ENCODE data around the gene AGAP1. TPM values are rescaled to one million over a fixed set of nuclear protein-coding genes. Genes with fewer than 3 reads are reported as not detected.
"Not testable (repeated sequence)": the region's sequence is repeated elsewhere in the genome, so short reads cannot be mapped to it uniquely, and the experiment has no call there.

The AGAP1 gene
- total RNA-seq, 1 donor from 2014 or later = 3.8 TPM

DNA sequence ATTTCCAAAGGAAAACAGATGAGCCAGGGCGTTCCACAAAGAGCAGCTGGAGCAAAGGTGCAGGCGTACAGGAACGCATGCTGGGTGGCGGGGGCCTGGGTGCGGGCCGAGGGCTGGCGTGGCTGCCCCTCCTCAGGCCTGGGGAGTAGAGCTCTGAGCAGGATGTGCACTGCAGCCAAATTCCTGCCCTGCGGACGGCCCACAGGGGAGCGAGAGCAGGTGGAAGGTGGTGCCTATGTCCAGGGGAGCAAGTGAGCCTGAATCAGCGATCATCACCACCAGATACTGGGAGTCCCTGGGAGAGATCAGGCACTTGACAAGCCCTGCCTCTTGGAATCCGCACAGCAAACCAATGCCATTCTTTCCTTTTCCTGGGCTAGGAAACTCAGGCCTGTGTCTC, 568.1 kb downstream of the AGAP1 start:
- no peaks in the 10 kb centered on the region for H3K4me1 Mint-ChIP-seq
- intact Hi-C loops (cut with micrococcal nuclease) = no loop called here
- H3K27ac Mint-ChIP-seq = no peak overlapping the region
- H3K36me3 Mint-ChIP-seq (ENCODE audit: low read depth) = no peaks in the 10 kb centered on the region
- no peaks in the 10 kb centered on the region for H3K27me3 Mint-ChIP-seq
- no peak overlapping the region for H3K4me3 Mint-ChIP-seq
- H3K9me3 Mint-ChIP-seq = no peaks in the 10 kb centered on the region
- no peak for DNase-seq

DNA sequence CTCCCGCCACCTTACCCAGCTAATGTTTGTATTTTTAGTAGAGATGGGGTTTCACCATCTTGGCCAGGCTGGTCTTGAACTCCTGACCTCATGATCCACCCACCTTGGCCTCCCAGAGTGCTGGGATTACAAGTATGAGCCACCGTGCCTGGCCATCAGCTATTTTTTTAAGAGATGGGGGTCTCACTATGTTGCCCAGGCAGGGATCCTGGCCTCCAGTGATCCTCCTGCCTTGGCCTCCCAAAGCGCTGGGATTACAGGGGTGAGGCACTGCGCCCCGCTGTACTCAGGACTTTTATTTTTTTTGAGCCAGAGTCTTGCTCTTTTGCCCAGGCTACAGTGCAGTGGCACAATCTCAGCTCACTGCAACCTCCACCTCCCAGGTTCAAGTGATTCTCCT, 569.0 kb downstream of the AGAP1 start:
- H3K4me1 Mint-ChIP-seq; H3K4me3 Mint-ChIP-seq; H3K27me3 Mint-ChIP-seq; H3K9me3 Mint-ChIP-seq; DNase-seq; H3K36me3 Mint-ChIP-seq (ENCODE audit: low read depth); H3K27ac Mint-ChIP-seq; intact Hi-C loops (cut with micrococcal nuclease): not testable (repeated sequence)

DNA sequence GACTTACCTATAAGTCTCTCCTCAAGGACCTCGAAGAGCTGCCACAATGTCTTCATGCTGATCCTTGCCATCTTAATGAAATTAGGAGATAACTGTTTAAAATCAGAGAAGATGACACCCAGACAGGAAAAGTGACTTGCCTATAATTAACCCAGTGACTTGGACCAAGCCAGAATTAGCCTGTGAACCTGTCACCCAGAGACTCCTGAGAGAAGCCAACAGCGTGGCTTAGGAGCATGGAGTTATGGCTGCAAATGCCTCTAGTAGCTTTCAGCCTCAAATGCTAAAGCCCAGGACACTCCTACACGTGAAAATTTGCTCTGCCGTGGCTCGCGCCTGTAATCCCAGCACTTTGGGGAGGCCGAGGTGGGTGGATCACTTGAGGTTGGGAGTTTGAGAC, 570.2 kb downstream of the AGAP1 start:
- Mint-ChIP-seq H3K27ac (no peak overlapping the region), H3K4me3 (no peak overlapping the region), H3K27me3 (no peaks in the 10 kb centered on the region), H3K36me3 (ENCODE audit: low read depth) (no peaks in the 10 kb centered on the region), H3K9me3 (no peaks in the 10 kb centered on the region), H3K4me1 (no peaks in the 10 kb centered on the region)
- intact Hi-C loops (cut with micrococcal nuclease) = no loop called here
- no peak for DNase-seq

DNA sequence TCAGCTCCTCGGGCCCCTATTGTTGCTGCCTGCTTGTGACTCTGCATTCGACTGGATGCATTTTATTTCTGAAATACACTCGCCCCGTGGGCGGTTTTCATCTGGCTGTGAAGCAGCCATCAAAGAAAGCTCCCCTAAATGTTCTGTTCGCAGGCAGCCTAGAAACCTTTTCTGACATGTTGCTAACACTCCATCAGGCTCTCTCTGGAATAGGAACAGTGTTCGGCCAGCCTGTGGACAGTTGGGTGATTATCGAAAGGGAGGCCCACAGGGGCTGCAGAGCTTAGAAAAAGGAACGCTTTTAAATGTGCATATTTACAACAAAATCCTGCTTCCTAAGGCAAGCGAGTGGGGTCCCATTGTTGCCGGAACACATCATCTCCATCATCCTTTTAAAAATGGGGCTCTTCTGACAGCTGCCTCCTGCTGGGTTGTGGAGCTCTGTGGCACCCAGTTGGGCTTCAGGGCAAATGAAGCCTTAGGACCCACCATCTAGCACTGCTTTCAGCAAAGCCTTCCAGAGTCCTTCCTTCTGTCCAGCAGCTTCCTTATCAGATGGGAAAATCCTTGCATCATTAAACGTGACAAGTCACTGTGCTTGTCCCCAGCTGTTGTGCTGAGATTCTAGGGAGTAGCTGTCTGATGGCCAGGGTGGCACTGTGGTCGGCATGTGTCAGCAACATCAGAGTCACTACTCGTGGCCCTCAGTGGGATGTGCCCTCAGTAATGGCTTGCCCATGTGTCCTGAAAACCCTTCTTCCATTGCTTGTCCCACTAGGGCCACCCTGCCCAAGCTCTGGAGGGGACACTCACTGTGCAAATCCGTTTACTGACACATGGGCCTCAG, 571.7 kb downstream of the AGAP1 start:
- H3K27me3 Mint-ChIP-seq = no peaks in the 10 kb centered on the region
- no peak for DNase-seq
- H3K4me3 Mint-ChIP-seq = no peak overlapping the region
- intact Hi-C loops (cut with micrococcal nuclease) = no loop called here
- H3K27ac Mint-ChIP-seq = no peak overlapping the region
- no peaks in the 10 kb centered on the region for H3K9me3 Mint-ChIP-seq
- H3K36me3 Mint-ChIP-seq (ENCODE audit: low read depth) = no peaks in the 10 kb centered on the region
- no peaks in the 10 kb centered on the region for H3K4me1 Mint-ChIP-seq

DNA sequence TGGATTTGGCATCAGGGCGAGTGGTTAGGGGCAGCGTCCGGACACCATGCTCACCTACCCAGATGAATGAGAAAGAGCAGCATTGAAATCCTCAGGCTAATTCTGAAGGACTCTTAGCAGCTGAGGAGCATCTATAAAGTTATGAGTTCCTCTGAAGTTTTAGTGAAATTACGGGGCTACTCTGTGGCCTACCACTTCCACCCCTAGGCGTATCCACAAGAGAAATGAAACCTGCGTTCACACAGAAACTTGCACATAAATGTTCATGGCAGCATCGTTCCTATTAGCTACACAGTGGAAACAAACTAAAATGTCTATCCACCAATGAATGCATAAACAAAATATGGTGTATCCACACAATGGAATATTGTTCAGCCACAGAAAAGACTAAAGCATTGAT, 576.4 kb downstream of the AGAP1 start:
- Mint-ChIP-seq H3K4me3 (no peak overlapping the region), H3K36me3 (ENCODE audit: low read depth) (no peaks in the 10 kb centered on the region)

DNA sequence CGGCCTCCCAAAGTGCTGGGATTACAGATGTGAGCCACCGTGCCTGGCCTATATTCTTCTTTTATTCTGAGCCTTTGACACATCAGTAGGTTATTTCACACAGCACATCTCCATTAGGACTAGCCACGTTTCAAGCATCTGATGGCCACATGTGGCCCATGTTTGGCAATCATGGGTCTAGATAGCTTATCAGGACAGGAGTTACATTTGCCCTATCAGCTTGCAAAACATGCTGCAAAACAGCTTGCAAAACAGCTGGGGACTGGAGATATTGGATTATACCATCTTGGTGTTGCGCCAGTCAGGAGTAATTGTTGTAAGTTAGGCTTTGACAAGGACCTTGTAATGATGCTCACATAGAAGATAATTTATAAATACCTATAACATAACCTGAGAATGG, 579.4 kb downstream of the AGAP1 start:
- no peaks in the 10 kb centered on the region for H3K9me3 Mint-ChIP-seq
- H3K4me1 Mint-ChIP-seq = no peaks in the 10 kb centered on the region
- no peak overlapping the region for H3K27ac Mint-ChIP-seq
- DNase-seq = no peak
- intact Hi-C loops (cut with micrococcal nuclease) = no loop called here
- no peaks in the 10 kb centered on the region for H3K27me3 Mint-ChIP-seq
- no peak overlapping the region for H3K4me3 Mint-ChIP-seq
- H3K36me3 Mint-ChIP-seq (ENCODE audit: low read depth) = no peaks in the 10 kb centered on the region

More for the DNA sequence above, 576.4 kb downstream of the AGAP1 start:
- no peak overlapping the region for H3K27ac Mint-ChIP-seq
- DNase-seq = no peak
- no peaks in the 10 kb centered on the region for H3K9me3 Mint-ChIP-seq
- H3K27me3 Mint-ChIP-seq = no peaks in the 10 kb centered on the region
- intact Hi-C loops (cut with micrococcal nuclease) = no loop called here
- no peaks in the 10 kb centered on the region for H3K4me1 Mint-ChIP-seq

DNA sequence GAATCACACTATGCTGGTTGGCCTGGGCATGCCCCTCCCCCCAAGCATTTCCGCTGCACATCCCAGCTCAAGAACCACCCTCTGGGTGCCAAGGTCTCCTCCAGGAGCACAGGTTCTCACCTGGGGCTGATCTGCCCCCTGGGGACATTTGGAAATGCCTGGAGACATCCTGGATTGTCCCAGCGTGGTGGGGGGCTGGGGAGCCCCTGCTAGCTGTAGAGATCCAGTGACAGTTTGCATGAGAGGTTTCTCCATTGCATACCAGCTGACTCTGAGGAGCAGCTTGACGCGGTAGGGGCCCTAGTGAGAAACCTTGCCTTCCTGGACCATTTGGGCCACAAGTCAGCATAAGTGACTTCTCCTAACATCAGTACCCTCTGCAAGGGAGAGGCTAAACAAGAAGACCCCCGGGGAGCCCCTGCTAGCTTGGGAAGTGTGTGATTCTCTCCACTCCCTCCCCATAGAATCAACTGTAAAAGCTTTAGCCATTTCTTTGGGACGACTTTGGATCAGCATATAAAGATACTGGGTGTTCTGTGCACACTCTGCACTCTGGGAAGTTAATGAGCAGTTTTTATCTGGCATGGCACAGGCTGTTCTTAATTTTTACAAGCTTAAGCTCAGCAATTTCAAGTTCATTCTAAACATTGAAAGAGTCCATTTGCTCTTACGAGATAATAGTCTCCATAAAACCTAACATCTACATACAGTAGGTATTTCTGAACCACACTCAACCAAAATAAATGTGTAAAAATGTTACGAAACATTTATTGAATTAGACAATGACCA, 580.2 kb downstream of the AGAP1 start:
- no peak overlapping the region for H3K4me3 Mint-ChIP-seq

DNA sequence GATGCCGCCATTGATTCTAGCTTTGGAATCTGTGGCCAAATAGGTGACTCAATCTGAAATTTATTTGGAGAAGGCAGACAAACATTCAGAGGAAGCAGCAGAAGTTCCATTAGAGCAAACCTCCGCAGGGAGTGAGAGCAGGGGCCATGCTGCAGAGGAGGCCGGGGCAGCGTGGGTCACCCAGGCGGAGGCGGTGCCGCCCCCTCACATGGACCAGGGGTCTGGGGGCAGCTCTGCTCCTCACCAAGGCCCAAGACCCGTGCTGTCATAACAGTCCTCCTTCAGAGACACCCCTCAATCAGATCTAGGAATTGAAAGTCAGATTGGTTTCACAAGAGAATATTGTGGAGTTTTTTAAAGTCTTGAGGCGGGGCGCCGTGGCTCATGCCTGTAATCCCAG, 582.0 kb downstream of the AGAP1 start:
- intact Hi-C loops (cut with micrococcal nuclease) = no loop called here
- DNase-seq = no peak
- Mint-ChIP-seq H3K27ac (no peak overlapping the region), H3K4me3 (no peak overlapping the region), H3K9me3 (no peaks in the 10 kb centered on the region), H3K27me3 (no peaks in the 10 kb centered on the region), H3K36me3 (ENCODE audit: low read depth) (no peaks in the 10 kb centered on the region), H3K4me1 (no peaks in the 10 kb centered on the region)

More for the DNA sequence above, 580.2 kb downstream of the AGAP1 start:
- H3K9me3 Mint-ChIP-seq = no peaks in the 10 kb centered on the region
- intact Hi-C loops (cut with micrococcal nuclease) = no loop called here
- no peak for DNase-seq
- H3K36me3 Mint-ChIP-seq (ENCODE audit: low read depth) = no peaks in the 10 kb centered on the region
- H3K27me3 Mint-ChIP-seq = no peaks in the 10 kb centered on the region
- no peaks in the 10 kb centered on the region for H3K4me1 Mint-ChIP-seq
- no peak overlapping the region for H3K27ac Mint-ChIP-seq

DNA sequence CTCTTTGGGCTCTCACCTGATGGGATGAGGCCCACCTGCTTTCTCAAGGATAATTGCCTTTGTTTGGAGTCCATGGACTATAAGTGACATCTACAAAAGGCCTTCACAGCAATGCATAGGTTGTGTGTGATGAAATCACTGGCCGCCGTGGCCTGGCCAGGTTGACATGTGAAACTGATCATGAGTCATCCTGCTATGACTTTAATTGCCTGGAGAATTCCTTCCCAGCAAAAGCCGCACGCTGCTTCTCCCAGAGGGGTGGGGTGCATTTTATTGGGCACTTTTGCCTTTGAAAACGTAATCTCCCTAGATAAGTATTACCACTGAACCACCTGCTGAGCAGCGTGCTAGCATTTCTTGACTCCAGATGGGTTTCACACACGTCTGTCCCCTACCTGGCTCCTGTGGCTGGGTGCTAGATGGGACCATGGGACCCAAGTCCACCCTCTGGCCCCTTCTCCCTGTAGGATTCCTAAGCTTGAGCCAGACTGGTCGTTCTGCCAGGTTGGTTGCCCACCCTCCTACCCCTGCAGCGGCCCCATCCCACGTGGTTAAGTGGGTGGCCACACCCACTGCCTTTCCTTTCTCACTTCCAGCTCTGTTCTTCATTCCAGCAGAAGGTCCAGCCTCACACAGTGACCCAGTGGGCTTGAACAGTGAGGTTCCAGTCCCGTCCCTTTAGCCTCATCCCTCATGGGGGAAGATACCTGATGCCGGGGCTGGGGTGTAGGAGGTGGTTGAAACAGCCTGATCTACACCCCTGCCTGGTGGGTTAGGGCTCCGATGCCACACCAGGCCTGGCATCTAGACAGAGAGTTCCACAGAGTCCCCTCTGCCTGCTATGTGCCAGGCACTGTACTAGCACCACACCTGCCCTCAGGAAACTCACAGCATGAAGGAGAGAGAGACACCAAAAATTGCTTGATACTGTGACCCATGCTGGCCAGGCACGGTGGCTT, 584.7 kb downstream of the AGAP1 start:
- no peaks in the 10 kb centered on the region for H3K27me3 Mint-ChIP-seq
- no peaks in the 10 kb centered on the region for H3K9me3 Mint-ChIP-seq
- no peaks in the 10 kb centered on the region for H3K36me3 Mint-ChIP-seq (ENCODE audit: low read depth)
- no peaks in the 10 kb centered on the region for H3K4me1 Mint-ChIP-seq
- no peak overlapping the region for H3K27ac Mint-ChIP-seq
- DNase-seq = no peak
- no peak overlapping the region for H3K4me3 Mint-ChIP-seq
- intact Hi-C loops (cut with micrococcal nuclease) = no loop called here

DNA sequence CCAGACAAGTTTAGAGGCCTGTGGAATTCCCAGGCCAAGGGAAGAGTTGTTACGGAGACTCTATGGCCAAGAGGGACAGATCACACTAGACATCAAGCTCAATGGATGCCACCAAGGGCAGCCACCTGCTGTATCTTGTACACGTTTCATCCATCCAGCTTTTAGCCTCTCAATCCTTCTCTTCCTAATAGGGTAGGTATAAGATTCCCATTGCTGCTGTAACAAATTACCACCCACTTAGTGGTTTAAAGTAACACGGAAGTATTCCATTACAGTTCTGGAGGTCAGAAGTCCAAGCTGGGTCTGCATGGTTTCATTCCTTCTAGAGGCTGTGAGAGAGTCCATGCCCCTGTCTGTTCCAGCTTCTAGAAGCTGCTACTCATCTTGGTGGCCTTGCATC, 586.6 kb downstream of the AGAP1 start:
- Mint-ChIP-seq H3K9me3 (no peaks in the 10 kb centered on the region), H3K27ac (no peak overlapping the region), H3K4me3 (no peak overlapping the region), H3K36me3 (ENCODE audit: low read depth) (no peaks in the 10 kb centered on the region), H3K27me3 (no peaks in the 10 kb centered on the region), H3K4me1 (no peaks in the 10 kb centered on the region)
- DNase-seq = no peak
- intact Hi-C loops (cut with micrococcal nuclease) = no loop called here

DNA sequence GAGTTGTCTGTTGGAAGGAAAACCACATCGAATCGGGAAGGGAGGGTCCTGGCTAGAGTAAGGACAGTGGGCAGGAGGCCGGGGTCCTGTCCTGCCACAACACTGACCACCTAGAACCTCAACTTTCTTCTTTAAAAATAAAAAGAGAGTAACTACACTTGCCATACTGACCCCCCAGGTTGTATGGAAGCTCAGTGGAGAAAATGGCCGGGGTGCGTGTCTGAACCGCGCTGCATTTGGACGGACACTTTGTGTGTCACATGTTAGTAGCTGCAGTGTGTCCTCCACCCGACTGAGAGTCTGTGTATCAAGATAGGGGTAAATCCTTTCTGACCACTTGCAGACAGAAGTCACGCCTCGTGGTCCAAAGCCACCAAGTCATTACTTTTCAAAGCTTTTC, 587.3 kb downstream of the AGAP1 start:
- intact Hi-C loops (cut with micrococcal nuclease) = no loop called here
- Mint-ChIP-seq H3K27ac (no peak overlapping the region), H3K4me1 (no peaks in the 10 kb centered on the region), H3K27me3 (no peaks in the 10 kb centered on the region), H3K36me3 (ENCODE audit: low read depth) (no peaks in the 10 kb centered on the region), H3K4me3 (no peak overlapping the region), H3K9me3 (no peaks in the 10 kb centered on the region)
- no peak for DNase-seq

DNA sequence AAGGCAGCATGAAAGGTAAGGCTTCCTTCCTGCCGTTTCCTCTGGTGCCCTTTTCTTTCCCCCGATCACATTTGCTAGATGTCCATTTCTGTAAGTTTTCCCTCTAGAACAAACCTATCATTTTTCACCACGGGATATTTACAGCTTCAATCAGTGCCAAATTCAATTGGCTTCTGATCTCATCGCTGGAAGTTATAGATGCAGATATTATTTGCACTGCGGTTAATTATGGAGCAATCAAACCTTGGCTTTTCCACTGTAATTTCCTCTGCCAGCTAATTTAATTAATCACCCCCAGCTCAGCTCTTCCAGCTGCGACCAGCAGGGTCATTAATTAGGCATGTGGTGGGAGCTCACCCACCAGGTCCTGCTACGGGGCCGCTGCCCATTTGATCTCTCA, 588.2 kb downstream of the AGAP1 start:
- H3K4me3 Mint-ChIP-seq = no peak overlapping the region
- no peaks in the 10 kb centered on the region for H3K9me3 Mint-ChIP-seq
- H3K36me3 Mint-ChIP-seq (ENCODE audit: low read depth) = no peaks in the 10 kb centered on the region
- H3K27me3 Mint-ChIP-seq = no peaks in the 10 kb centered on the region
- H3K4me1 Mint-ChIP-seq = no peaks in the 10 kb centered on the region
- no peak for DNase-seq
- no peak overlapping the region for H3K27ac Mint-ChIP-seq
- intact Hi-C loops (cut with micrococcal nuclease) = no loop called here

DNA sequence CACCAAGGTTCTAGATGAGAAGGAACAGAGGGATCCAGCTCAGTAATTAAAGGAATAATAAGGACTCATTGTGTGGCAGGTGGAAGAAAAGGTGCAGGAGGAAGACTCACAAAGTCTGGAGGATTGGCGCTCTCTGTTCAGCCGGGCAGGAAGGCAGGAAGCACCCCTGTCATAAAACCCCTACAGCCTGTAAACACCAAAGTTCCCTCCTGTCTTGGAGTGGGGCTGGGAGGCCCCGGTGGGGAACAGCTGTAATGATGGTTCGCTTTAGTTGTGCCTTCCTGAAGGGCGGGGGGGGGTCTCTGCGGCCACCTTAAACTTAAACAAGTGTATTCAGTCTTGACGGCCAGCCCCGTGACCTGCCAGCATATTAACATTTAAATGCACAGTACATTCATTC, 590.1 kb downstream of the AGAP1 start:
- Mint-ChIP-seq H3K4me1 (no peaks in the 10 kb centered on the region), H3K27ac (no peak overlapping the region), H3K9me3 (no peaks in the 10 kb centered on the region), H3K4me3 (no peak overlapping the region), H3K27me3 (no peaks in the 10 kb centered on the region), H3K36me3 (ENCODE audit: low read depth) (no peaks in the 10 kb centered on the region)
- no peak for DNase-seq
- intact Hi-C loops (cut with micrococcal nuclease) = no loop called here

DNA sequence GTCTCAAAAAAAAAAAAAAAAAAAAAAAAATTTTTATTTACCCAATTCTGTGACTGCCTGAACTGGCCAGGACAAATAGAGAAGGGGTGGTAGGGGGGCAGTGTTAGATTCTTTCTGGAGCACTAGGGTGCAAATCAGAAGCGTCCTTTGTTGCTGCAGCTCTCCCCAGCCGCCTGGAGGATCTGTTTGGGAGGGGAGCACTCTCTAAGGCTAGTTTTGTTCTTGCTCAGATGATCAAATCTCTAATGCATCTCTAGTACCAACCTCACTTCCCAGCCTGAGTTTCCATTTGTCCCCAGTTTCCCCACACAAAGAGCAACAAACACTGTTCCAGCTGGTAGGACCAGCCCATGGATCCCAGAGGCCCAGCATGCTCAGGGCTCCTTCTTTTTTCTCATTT, 591.4 kb downstream of the AGAP1 start:
- Mint-ChIP-seq H3K27ac (no peak overlapping the region), H3K27me3 (no peaks in the 10 kb centered on the region), H3K4me3 (no peak overlapping the region), H3K36me3 (ENCODE audit: low read depth) (no peaks in the 10 kb centered on the region), H3K4me1 (no peaks in the 10 kb centered on the region), H3K9me3 (no peaks in the 10 kb centered on the region)
- no peak for DNase-seq
- intact Hi-C loops (cut with micrococcal nuclease) = no loop called here

All from activated CD4-positive, alpha-beta T cell treated with anti-CD3 and anti-CD28 coated beads, Interleukin-2, amount 10 ng/mL, durations not matched to agents 24 days and 14 days (primary cell).